ENCODE results near the gene SRPK2. TPM values are rescaled to one million over a fixed set of nuclear protein-coding genes. Genes with fewer than 3 reads are reported as not detected.

SRPK2 gene
- total and polyA plus RNA-seq, 2 of the 8 experiments (the other 6 are each of a cell fraction or from before 2014, with no cell fraction given) = 10.0 to 47.1 TPM

- TF ChIP-seq RNF2 (IDR thresholded peaks at IDR 0.05; ENCODE audit: borderline replicate concordance, low read depth, low read length, missing control alignments, poor library complexity, severe bottlenecking) (no peak), SIX5 (IDR thresholded peaks at IDR 0.05; ENCODE audit: low read depth, low read length) (no peak), POLR2AphosphoS5 (IDR thresholded peaks at IDR 0.05; ENCODE audit: low read depth, low read length) (no peak), MAX (IDR thresholded peaks at IDR 0.05) (no peak)
Measured at GRCh38 chr7:105250239-105250638, 138.5 kb downstream of the SRPK2 start (continued).
